Activated naive CD4-positive, alpha-beta T cell treated with anti-CD3 and anti-CD28 coated beads, Interleukin-2, amount 10 ng/mL, durations not matched to agents 7 days and 5 days (primary cell): ENCODE measurements around the gene PPP2CA.

Experiments used
- CTCF ChIA-PET: fragments of 350-600 bp; sonication (Branson Sonifier 250); formaldehyde crosslinking; loops from one replicate; lab custom pipeline; 2021; ENCODE audit warnings: antibody characterized with exemption; lab: Charles Lee
- DNase-seq: peaks from one replicate; pipeline ENCODE4 v3.0.0-alpha.2; 2020
- H3K27ac Mint-ChIP-seq: one replicate; pipeline ENCODE4 v1.8.0; 2021; ENCODE audit warnings: mild to moderate bottlenecking, moderate library complexity, mixed read lengths
- H3K27me3 Mint-ChIP-seq: one replicate; pipeline ENCODE4 v1.8.0; 2021; ENCODE audit warnings: mild to moderate bottlenecking, mixed read lengths
- H3K36me3 Mint-ChIP-seq: one replicate; pipeline ENCODE4 v1.8.0; 2021; ENCODE audit warnings: mixed read lengths
- H3K4me1 Mint-ChIP-seq: one replicate; pipeline ENCODE4 v1.8.0; 2021; ENCODE audit warnings: mixed read lengths
- H3K4me3 Mint-ChIP-seq: one replicate; pipeline ENCODE4 v1.8.0; 2021; ENCODE audit warnings: mild to moderate bottlenecking, moderate library complexity, mixed read lengths
- H3K9me3 Mint-ChIP-seq: one replicate; pipeline ENCODE4 v1.8.0; 2021; ENCODE audit warnings: mixed read lengths

Gene PPP2CA

DNA sequence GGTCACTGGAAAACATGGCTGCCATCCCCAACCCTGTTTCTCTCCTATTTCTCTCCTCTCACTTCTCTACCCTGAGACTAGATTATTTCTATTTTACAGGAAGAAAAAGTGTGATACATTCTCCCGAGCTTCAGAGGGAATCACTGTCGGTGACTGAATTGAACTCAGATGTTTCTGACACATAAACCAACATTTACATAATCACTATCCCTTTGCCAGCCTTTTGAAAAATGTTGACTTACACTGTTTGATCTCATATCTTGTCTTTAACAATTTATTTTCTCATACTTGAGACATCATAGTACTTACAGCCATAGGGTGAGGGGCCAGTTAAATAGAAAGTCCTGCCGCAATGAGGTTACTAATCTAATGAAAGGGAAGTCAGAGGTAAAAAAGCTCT lies 25.1 kb upstream of the PPP2CA start:
- DNase-seq, result no peak
- CTCF ChIA-PET, result no interaction called here
- Mint-ChIP-seq H3K4me3 (no peak overlapping the region), H3K9me3 (no peaks in the 10 kb centered on the region), H3K27ac (no peak overlapping the region), H3K27me3 (peaks cover 8% of the 10 kb centered on the region), H3K36me3 (no peaks in the 10 kb centered on the region), H3K4me1 (no peaks in the 10 kb centered on the region)

DNA sequence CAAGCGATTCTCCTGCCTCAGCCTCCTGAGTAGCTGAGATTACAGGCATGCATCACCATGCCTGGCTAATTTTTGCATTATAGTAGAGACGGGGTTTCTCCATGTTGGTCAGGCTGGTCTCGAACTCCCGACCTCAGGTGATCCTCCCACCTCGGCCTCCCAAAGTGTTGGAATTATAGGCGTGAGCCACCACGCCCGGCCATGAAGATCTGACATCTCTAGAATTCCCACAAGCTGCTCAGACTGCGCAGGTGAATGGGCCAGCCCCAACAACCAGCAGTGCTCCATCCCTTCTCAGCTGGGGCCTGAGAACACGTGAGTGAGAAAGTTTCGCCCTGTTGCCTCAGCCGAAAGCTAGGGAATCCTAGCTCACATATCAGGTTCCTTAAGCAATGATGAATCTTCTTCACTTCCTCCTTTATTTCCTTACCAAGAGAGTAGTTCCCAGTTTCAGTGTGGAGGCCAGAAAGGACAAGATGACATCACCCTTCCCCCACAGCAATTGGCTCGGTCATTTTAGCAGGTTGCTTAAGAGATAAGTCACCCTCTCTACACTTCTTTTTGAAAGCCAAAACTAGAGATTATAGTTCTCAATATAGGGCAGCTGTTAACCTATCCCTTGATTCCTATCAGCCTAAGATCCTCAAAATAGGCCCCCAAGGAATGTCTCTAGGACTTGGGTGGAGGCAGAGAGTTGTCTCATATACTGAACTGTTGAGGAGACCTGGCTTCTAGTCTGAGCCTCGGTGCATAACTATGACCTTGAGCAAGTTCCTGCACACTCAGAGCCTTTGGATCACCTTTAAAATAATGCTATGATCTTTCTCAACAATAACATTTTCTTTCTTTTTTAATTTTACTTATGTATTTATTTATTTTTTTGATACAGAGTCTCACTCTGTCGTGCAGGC lies 23.9 kb upstream of the PPP2CA start:
- Mint-ChIP-seq H3K27me3 (peaks cover 8% of the 10 kb centered on the region), H3K9me3 (no peaks in the 10 kb centered on the region), H3K4me1 (no peaks in the 10 kb centered on the region), H3K27ac (no peak overlapping the region), H3K36me3 (no peaks in the 10 kb centered on the region), H3K4me3 (no peak overlapping the region)
- CTCF ChIA-PET, result interaction anchor here (0.5 kb wide), 1 partner anchor 409 kb away, joined by 3 read pairs; no protein-coding TSS in a partner anchor
- DNase-seq, result no peak

DNA sequence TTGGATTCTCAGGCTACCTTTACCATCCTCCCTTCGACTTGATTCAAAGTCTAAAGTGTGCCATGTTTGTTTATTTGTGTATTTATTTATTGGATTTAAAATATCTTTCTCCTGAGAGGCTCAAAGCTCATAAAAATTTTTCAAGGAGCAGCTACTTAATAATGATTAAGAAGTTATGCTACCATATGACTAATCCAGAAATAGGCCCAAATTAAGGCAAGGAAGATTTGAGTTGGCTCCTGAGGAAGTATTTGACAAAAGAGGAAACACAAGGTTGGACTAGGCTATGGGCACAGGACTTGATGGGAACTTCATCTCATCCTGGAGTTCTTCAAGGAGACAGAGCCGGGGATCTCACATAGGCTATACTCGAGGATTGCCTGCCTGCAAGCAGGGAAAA lies 22.4 kb upstream of the PPP2CA start:
- Mint-ChIP-seq H3K36me3 (no peaks in the 10 kb centered on the region), H3K9me3 (no peaks in the 10 kb centered on the region), H3K4me1 (no peaks in the 10 kb centered on the region), H3K27me3 (peaks cover 8% of the 10 kb centered on the region), H3K27ac (no peak overlapping the region), H3K4me3 (no peak overlapping the region)
- CTCF ChIA-PET, result interaction anchor here (1.0 kb wide), 1 partner anchor 209 kb away, joined by 3 read pairs; no protein-coding TSS in a partner anchor
- no peak for DNase-seq

DNA sequence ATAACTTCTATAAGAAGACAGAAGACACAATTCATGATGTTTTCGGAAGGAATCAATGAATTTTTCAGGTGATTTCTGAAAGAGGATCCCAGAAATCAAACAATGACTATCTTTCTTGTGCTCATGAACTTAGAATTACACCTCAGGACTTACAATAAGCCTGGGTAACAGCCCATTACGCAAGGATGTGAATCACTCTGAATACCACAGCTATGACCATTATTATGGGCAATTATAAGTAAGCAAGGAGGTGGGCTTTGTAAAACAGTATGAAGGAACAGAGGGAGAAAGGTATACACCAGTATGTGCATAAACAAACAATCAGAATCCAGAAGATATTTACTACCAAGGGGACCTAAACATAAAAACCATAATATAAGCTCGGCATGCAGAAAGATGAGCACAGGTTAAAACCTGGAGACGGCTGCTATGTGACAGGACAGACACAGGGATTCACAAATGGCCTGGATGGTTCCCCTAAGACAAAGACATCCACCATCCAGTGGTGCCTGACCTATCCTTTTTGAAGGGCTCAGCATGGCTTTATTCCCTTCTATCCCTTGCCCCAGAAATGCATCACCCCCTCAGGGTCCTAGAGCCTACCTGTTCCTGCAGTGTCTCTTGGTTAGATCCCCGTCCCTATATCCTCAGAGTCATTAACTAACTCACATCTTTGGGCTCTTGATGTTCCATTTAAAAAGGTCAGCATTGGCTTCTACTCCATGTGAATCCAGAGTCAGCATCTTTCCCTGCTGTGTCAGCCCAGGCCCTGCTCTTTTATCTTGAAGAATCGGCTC lies 21.8 kb upstream of the PPP2CA start:
- Mint-ChIP-seq H3K4me1 (no peaks in the 10 kb centered on the region), H3K27ac (no peak overlapping the region), H3K9me3 (no peaks in the 10 kb centered on the region), H3K36me3 (no peaks in the 10 kb centered on the region), H3K27me3 (peaks cover 8% of the 10 kb centered on the region), H3K4me3 (no peak overlapping the region)
- DNase-seq, result no peak
- CTCF ChIA-PET, result interaction anchor here (1.0 kb wide), 1 partner anchor 208 kb away, joined by 3 read pairs; no protein-coding TSS in a partner anchor

DNA sequence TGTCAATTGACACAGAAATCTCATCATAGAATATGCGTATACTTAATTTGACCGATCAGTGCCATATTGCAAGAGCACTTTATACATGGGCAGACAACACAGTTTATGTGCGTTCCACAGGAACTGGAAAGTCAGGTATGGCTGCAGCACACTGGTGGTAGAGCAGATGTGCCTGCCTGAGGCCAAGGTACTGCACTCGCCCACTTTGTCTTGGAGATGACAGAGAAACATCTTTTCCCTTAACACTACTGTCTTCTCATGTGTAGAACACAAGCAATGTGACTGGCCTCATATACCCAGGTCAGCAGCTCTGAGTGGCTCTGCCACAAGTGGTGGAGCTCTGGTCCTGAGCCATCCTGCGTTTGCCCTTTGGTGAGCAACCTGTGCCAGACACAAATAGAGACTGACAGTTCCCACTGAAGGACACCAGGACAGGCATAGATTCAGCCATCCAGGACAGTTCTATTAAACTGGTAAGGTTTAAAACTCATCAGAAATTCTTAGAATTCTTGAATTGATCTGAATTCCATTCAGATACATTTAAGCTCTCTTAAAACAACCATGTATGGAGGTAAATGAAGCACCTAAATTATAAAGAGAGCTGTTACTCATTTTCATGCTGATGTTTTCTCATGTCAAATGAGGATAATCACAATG lies 21.0 kb upstream of the PPP2CA start:
- DNase-seq, result no peak
- peaks cover 8% of the 10 kb centered on the region for H3K27me3 Mint-ChIP-seq
- no peak overlapping the region for H3K27ac Mint-ChIP-seq
- H3K36me3 Mint-ChIP-seq, result no peaks in the 10 kb centered on the region
- no peaks in the 10 kb centered on the region for H3K9me3 Mint-ChIP-seq
- no peaks in the 10 kb centered on the region for H3K4me1 Mint-ChIP-seq
- no peak overlapping the region for H3K4me3 Mint-ChIP-seq
- CTCF ChIA-PET, result no interaction called here

DNA sequence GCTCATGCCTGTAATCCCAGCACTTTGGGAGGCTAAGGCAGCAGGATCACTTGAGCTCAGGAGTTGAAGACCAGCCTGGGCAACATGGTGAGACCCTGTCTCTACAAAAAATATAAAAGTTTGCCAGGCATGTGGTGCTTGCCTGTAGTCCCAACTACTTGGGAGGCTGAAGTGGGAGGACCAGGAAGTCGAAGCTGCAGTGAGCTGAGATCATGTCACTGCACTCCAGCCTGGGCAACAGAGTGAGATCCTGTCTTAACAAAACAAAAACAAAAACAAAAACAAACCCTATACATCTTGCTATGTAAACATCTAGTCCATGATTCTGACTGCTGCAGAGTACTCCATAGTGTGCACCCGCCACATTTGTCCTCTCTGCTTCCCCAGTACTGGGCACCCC lies 19.8 kb upstream of the PPP2CA start:
- Mint-ChIP-seq H3K27me3 (peaks cover 8% of the 10 kb centered on the region), H3K4me1 (no peaks in the 10 kb centered on the region), H3K4me3 (no peak overlapping the region), H3K27ac (no peak overlapping the region), H3K36me3 (no peaks in the 10 kb centered on the region), H3K9me3 (no peaks in the 10 kb centered on the region)
- CTCF ChIA-PET, result no interaction called here
- no peak for DNase-seq

DNA sequence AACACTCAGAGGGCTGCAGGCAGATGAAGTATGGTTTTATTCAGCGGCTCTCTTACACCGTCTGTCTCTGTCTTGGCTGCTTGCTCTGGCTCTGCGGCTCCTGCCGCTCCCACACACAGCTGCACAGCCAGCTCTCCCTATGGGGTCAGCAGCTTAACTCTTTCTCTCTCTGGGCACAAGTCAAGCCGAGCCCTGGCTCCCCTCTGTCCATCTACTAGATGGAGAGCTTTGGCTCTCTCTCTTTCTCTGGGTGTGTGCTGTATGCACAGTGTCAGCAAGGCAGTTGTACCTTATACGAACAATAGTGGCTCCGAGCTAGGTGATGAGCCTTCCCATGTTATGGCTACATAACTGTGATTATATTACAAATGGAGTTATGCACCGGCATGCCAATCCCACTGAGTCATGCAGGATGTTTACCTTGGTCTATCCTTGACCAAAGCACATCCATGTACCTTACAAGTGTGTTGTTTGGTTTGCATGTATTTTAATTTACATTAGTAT lies 19.3 kb upstream of the PPP2CA start:
- Mint-ChIP-seq H3K4me3 (no peak overlapping the region), H3K9me3 (no peaks in the 10 kb centered on the region), H3K36me3 (no peaks in the 10 kb centered on the region), H3K27ac (no peak overlapping the region), H3K4me1 (no peaks in the 10 kb centered on the region), H3K27me3 (peaks cover 12% of the 10 kb centered on the region)
- no peak for DNase-seq
- CTCF ChIA-PET, result interaction anchor here (0.9 to 1.0 kb wide), 2 partner anchors 10 to 45 kb away, joined by 3 read pairs; no protein-coding TSS in a partner anchor

DNA sequence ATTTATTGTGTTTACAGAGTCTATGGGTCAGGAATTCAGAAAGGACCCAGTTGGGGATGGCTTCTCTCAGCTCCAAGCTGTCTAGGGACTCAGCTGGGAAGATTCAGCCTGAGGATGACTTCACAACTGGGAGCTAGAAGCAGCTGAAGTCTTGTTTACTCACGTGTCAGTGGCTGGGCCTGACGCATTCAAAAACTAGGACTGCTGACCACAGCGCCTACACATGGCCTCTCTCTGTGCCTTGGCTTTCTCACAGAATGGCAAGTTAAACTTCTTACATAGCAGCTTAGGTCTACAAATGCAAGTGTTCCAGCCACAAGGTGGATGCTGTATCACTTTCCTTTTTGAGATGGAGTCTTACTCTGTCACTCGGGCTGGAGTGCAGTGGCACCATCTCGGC lies 16.3 kb upstream of the PPP2CA start:
- Mint-ChIP-seq H3K27me3 (peaks cover 16% of the 10 kb centered on the region), H3K4me1 (no peaks in the 10 kb centered on the region), H3K36me3 (no peaks in the 10 kb centered on the region), H3K9me3 (no peaks in the 10 kb centered on the region), H3K27ac (no peak overlapping the region), H3K4me3 (no peak overlapping the region)
- CTCF ChIA-PET, result no interaction called here
- DNase-seq, result no peak

DNA sequence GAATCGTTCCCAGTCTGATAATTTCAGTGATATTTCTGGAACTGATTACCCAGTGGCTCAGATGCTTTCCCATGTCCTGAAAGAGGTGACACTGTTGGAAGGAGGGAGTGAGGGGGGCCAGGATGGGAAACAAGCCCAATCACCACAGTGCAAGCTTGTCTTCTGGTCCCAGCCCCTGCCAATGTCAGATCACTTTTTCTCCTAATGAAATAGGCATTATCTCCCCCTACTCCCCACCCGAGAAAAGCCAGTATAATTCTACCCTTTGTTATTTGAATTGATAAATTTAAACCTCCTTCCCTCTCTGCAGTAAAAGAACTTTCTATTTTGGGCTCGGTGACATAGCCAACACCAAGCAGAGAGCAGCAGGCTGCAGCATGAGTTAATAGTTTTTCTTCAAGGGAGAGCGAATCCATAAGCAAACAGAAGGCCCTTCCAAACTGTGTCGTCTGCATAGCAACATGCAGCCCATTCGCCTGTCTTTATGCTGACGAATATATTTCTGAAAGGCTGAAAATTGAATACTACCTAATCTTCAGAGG lies 14.6 kb upstream of the PPP2CA start:
- no peak overlapping the region for H3K4me3 Mint-ChIP-seq
- no peak overlapping the region for H3K27ac Mint-ChIP-seq
- DNase-seq, result no peak
- H3K9me3 Mint-ChIP-seq, result no peaks in the 10 kb centered on the region
- CTCF ChIA-PET, result no interaction called here
- no peaks in the 10 kb centered on the region for H3K4me1 Mint-ChIP-seq
- peaks cover 24% of the 10 kb centered on the region for H3K27me3 Mint-ChIP-seq
- no peaks in the 10 kb centered on the region for H3K36me3 Mint-ChIP-seq

DNA sequence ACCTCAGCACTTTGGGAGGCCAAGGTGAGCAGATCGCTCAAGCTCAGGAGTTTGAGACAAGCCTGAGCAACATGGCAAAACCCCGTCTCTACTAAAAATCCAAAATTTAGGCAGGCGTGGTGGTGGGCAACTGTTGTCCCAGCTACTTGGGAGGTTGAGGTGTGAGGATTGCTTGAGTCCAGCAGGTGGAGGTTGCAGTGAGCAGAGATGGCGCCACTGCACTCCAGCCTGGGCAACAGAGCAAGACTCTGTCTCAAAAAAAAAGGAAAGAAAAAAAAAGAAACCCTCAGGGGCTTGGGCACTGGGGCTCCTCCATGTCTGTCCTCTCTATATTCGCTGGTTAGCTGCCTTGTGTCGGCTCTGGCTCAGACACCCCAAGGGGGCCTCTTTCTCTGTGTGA lies 10.9 kb upstream of the PPP2CA start:
- Mint-ChIP-seq H3K4me3 (no peak overlapping the region), H3K36me3 (no peaks in the 10 kb centered on the region), H3K9me3 (no peaks in the 10 kb centered on the region), H3K27me3 (peaks cover 46% of the 10 kb centered on the region), H3K4me1 (no peaks in the 10 kb centered on the region), H3K27ac (no peak overlapping the region)
- no peak for DNase-seq
- CTCF ChIA-PET, result interaction anchor here (0.8 to 1.5 kb wide), 2 partner anchors 26 to 136 kb away, joined by 3 read pairs; no protein-coding TSS in a partner anchor

DNA sequence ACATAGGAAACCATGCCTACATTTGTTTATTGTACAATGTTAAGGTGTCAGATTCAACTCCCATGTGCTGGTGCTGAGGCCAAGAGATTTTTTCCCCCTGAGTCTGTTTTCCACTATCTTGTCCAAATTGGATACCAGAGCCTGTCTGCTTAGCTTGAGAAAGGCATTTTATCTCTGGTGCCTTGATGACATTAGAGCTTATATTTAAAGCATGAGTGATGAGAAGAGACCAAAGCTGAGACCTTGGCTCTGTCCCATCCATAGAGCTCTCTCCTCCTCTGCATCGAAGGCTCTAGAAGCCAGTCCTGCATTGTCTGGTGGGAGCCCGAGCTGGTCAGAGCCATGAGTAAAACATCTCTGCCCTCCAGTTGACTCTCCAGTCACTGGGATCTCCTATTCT lies 10.4 kb upstream of the PPP2CA start:
- H3K4me1 Mint-ChIP-seq, result no peaks in the 10 kb centered on the region
- peaks cover 46% of the 10 kb centered on the region for H3K27me3 Mint-ChIP-seq
- H3K4me3 Mint-ChIP-seq, result no peak overlapping the region
- CTCF ChIA-PET, result interaction anchor here (1.5 kb wide), 1 partner anchor 26 kb away, joined by 3 read pairs; no protein-coding TSS in a partner anchor
- no peak for DNase-seq
- H3K27ac Mint-ChIP-seq, result no peak overlapping the region
- H3K36me3 Mint-ChIP-seq, result no peaks in the 10 kb centered on the region
- H3K9me3 Mint-ChIP-seq, result no peaks in the 10 kb centered on the region

DNA sequence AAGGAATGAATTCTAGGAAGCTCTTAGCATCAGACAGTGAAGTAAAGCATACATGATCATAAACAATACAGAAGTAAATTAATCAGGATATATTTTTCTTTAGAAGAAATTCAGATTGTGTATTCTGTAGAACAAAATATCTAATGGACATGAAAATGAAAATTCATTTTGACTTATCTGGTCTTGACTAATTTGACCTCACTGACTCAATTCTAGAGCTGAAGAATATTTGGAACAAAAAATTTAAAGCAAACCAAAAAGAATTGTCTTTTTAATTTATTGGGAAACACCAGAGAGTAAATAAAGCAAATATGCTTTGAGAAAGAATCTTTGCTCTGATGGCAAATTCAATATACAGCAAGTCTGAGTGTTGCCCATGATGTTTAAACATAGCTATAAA lies 2.8 kb upstream of the PPP2CA start:
- Mint-ChIP-seq H3K9me3 (no peaks in the 10 kb centered on the region), H3K27me3 (peaks cover 17% of the 10 kb centered on the region), H3K27ac (no peak overlapping the region), H3K4me3 (no peak overlapping the region), H3K4me1 (peaks cover 22% of the 10 kb centered on the region), H3K36me3 (peaks cover 17% of the 10 kb centered on the region)
- DNase-seq, result no peak
- CTCF ChIA-PET, result interaction anchor here (0.7 to 1.2 kb wide), 3 partner anchors 26 to 45 kb away, joined by 3 to 5 read pairs (median 4); no protein-coding TSS in a partner anchor

DNA sequence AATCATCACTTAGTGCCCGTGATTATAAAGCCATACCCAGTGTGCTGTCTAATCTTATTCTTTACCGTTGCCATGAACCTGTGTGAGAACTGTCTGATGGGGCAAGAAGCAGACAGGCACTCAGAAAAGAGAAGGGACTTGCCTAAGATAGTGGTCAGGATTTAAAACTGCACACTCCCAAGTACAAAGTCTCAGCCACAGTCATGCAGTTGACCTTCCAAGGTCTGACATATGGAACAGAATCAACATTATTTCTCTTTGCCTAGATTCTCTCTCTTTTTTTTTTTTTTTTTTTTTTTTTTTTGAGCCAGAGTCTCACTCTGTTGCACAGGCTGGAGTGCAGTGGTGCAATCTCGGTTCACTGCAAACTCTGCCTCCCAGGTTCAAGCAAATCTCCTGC lies 1.9 kb upstream of the PPP2CA start:
- Mint-ChIP-seq H3K27ac (no peak overlapping the region), H3K36me3 (peaks cover 20% of the 10 kb centered on the region), H3K4me3 (peak overlapping the region; percentile 95), H3K27me3 (peaks cover 10% of the 10 kb centered on the region), H3K4me1 (peaks cover 29% of the 10 kb centered on the region), H3K9me3 (no peaks in the 10 kb centered on the region)
- CTCF ChIA-PET, result interaction anchor here (1.0 to 1.2 kb wide), 2 partner anchors 27 to 44 kb away, joined by 4 to 5 read pairs; no protein-coding TSS in a partner anchor
- no peak for DNase-seq
